ENCODE results near the gene FAM9C.

DNA sequence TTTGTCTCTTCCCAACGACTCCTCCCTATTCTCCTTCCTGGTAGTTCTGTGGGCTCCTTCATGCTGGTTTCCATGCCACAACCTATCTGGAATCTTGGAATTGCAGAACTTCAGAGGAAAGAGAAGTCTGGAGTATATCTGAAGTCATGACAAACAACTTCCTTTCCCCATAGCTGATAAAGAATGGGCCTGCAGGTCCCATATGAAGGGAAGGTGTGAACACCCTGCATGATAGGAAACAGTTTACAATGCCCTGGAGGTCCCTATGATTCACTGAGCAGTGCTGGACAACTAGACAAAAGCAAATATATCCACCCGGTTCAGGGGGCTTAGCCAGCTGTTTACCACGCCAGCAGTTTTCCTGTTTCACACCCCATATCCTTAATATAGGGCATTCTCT lies 19.4 kb downstream of the FAM9C start:
- TF ChIP-seq, protein P1, sequence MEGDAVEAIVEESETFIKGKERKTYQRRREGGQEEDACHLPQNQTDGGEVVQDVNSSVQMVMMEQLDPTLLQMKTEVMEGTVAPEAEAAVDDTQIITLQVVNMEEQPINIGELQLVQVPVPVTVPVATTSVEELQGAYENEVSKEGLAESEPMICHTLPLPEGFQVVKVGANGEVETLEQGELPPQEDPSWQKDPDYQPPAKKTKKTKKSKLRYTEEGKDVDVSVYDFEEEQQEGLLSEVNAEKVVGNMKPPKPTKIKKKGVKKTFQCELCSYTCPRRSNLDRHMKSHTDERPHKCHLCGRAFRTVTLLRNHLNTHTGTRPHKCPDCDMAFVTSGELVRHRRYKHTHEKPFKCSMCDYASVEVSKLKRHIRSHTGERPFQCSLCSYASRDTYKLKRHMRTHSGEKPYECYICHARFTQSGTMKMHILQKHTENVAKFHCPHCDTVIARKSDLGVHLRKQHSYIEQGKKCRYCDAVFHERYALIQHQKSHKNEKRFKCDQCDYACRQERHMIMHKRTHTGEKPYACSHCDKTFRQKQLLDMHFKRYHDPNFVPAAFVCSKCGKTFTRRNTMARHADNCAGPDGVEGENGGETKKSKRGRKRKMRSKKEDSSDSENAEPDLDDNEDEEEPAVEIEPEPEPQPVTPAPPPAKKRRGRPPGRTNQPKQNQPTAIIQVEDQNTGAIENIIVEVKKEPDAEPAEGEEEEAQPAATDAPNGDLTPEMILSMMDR (IDR thresholded peaks at IDR 0.05): no peak
- no peak for TF ChIP-seq POLR2A (IDR thresholded peaks at IDR 0.05)

Data from heart left ventricle (tissue), 13 donors.